ENCODE measurements around the gene RSBN1. TPM values are rescaled to one million over a fixed set of nuclear protein-coding genes. Genes with fewer than 3 reads are reported as not detected.

Gene RSBN1
- total and polyA plus RNA-seq, 9 of the 15 experiments (the other 6 are each of a cell fraction or from before 2014, with no cell fraction given) = 4.5 to 24.3 (median 13.0) TPM

DNA sequence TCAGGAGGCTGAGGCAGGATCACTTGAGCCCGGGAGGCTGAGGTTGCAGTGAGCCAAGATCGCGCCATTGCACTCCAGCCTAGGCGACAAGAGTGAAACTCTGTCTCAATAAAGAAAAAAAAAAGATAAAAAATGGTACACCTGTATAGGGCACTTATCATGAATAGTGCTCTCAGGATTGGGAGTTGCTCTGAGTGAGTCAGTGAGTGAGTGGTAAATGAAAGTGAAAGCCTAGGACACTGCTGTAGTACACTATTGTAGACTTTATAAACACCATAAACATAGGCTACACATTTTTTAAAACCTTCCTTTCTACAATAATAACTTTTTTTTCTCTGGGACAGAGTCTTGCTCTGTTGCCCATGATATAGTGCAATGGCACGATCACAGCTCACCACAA is 69.8 kb downstream of the RSBN1 start:
- Histone ChIP-seq H3K9ac (ENCODE audit: insufficient read depth in 1 of 2, low read depth in 2 of 2, low read length in 2 of 2) (no peak overlapping the region), H3K27me3 (ENCODE audit: control insufficient read depth in 2 of 2, insufficient read depth in 2 of 2, low read length in 2 of 2) (no peaks in the 10 kb centered on the region), H3K4me3 (no peak overlapping the region), H3K4me2 (ENCODE audit: insufficient read depth, low read length) (no peak overlapping the region), H2AFZ (ENCODE audit: low read depth, low read length) (no peak overlapping the region), H3K79me2 (ENCODE audit: control insufficient read depth, insufficient read depth, low read length) (0 out of 3 replicates have a peak, but pooled peaks cover 1% of the 10 kb centered on the region), H3K27ac (ENCODE audit: extremely low read depth, low read depth, low read length) (no peak overlapping the region), H3K36me3 (ENCODE audit: control insufficient read depth, insufficient read depth, low read length) (peaks cover 36% of the 10 kb centered on the region), H4K20me1 (replicated peaks; ENCODE audit: control insufficient read depth, insufficient read depth, low read length) (no peaks in the 10 kb centered on the region), H3K9me1 (ENCODE audit: control insufficient read depth, insufficient read depth, low read length) (no peaks in the 10 kb centered on the region), H3K9me3 (replicated peaks; ENCODE audit: control insufficient read depth, insufficient read depth, low read depth, low read length) (no peaks in the 10 kb centered on the region), H3K4me1 (replicated peaks in 1 of 2; ENCODE audit: control insufficient read depth in 2 of 2, insufficient read depth in 2 of 2, low read length in 2 of 2) (no peaks in the 10 kb centered on the region)
- no TSS peak for BruUV-seq (replicated peaks)
- intact Hi-C loops (cut with micrococcal nuclease) (no loop called here), in situ Hi-C loops (cut with MboI) (no loop called here)
- CTCF ChIA-PET (ENCODE audit: low intra/inter-chr PET ratio) = no interaction called here
- WGBS (ENCODE audit: insufficient coverage, low coverage, missing lambda C conversion rate) = 95% methylated on average over 5 of the region's 5 CpGs
- FAIRE-seq (no peak), DNase-seq (ENCODE audit: extremely low read depth in 1 of 4, low spot score in 3 of 4) (no peak), ATAC-seq (no peak)
- POLR2A ChIA-PET = interaction anchor here (0.7 to 1.1 kb wide), 2 partner anchors 10 to 13 kb away, joined by 4 read pairs; no protein-coding TSS in a partner anchor
- TF ChIP-seq, protein P1, sequence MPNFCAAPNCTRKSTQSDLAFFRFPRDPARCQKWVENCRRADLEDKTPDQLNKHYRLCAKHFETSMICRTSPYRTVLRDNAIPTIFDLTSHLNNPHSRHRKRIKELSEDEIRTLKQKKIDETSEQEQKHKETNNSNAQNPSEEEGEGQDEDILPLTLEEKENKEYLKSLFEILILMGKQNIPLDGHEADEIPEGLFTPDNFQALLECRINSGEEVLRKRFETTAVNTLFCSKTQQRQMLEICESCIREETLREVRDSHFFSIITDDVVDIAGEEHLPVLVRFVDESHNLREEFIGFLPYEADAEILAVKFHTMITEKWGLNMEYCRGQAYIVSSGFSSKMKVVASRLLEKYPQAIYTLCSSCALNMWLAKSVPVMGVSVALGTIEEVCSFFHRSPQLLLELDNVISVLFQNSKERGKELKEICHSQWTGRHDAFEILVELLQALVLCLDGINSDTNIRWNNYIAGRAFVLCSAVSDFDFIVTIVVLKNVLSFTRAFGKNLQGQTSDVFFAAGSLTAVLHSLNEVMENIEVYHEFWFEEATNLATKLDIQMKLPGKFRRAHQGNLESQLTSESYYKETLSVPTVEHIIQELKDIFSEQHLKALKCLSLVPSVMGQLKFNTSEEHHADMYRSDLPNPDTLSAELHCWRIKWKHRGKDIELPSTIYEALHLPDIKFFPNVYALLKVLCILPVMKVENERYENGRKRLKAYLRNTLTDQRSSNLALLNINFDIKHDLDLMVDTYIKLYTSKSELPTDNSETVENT (CRISPR knock-in tag; IDR thresholded peaks at IDR 0.05) = no peak
- no peak for TF ChIP-seq KAT2B (IDR thresholded peaks at IDR 0.05; ENCODE audit: low read depth, low read length)
- TF ChIP-seq ZNF644 (tag; IDR thresholded peaks at IDR 0.05; ENCODE audit: low read depth) = no peak
- TF ChIP-seq ZNF282 (CRISPR knock-in tag; IDR thresholded peaks at IDR 0.05) = no peak
- TF ChIP-seq POLR2B (IDR thresholded peaks at IDR 0.05; ENCODE audit: low read depth, partially characterized antibody) = no peak
- TF ChIP-seq RBM39 (optimal IDR thresholded peaks at IDR 0.05; ENCODE audit: low read depth, low read length) = no peak
- no peak for TF ChIP-seq ZNF23 (CRISPR knock-in tag; IDR thresholded peaks at IDR 0.05)
- TF ChIP-seq ZNF561 (CRISPR knock-in tag; conservative IDR thresholded peaks at IDR 0.05) = no peak
- no peak for TF ChIP-seq NFXL1 (CRISPR knock-in tag; IDR thresholded peaks at IDR 0.05)
- TF ChIP-seq CHD1 (IDR thresholded peaks at IDR 0.05; ENCODE audit: low read length) = no peak
- TF ChIP-seq ZNF444 (CRISPR knock-in tag; IDR thresholded peaks at IDR 0.05) = no peak
- TF ChIP-seq DPF2 (IDR thresholded peaks at IDR 0.05) = no peak
